ENCODE results near the gene BAG2.

GRCh38 chr6:57127763-57128162 is 44.4 kb upstream of the BAG2 start:
- TF ChIP-seq, protein P1, sequence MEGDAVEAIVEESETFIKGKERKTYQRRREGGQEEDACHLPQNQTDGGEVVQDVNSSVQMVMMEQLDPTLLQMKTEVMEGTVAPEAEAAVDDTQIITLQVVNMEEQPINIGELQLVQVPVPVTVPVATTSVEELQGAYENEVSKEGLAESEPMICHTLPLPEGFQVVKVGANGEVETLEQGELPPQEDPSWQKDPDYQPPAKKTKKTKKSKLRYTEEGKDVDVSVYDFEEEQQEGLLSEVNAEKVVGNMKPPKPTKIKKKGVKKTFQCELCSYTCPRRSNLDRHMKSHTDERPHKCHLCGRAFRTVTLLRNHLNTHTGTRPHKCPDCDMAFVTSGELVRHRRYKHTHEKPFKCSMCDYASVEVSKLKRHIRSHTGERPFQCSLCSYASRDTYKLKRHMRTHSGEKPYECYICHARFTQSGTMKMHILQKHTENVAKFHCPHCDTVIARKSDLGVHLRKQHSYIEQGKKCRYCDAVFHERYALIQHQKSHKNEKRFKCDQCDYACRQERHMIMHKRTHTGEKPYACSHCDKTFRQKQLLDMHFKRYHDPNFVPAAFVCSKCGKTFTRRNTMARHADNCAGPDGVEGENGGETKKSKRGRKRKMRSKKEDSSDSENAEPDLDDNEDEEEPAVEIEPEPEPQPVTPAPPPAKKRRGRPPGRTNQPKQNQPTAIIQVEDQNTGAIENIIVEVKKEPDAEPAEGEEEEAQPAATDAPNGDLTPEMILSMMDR (IDR thresholded peaks at IDR 0.05; ENCODE audit: poor library complexity): no peak
- TF ChIP-seq EZH2 (IDR thresholded peaks at IDR 0.05; ENCODE audit: borderline replicate concordance) (no peak), EZH2phosphoT487 (IDR thresholded peaks at IDR 0.05; ENCODE audit: low read depth, severe bottlenecking, unreplicated experiment) (no peak)
